ENCODE measurements around the gene LRRC2.
"Not testable (repeated sequence)": the region's sequence is repeated elsewhere in the genome, so short reads cannot be mapped to it uniquely, and the experiment has no call there.

The LRRC2 gene

DNA sequence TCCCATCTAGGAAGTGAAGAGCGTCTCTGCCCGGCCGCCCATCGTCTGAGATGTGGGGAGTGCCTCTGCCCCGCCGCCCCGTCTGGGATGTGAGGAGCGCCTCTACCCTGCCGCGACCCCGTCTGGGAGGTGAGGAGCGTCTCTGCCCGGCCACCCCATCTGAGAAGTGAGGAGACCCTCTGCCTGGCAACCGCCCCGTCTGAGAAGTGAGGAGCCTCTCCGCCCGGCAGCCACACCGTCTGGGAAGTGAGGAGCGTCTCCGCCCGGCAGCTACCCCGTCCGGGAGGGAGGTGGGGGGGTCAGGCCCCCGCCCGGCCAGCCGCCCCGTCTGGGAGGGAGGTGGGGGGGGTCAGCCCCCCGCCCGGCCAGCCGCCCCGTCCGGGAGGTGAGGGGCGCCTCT lies 71.6 kb downstream of the LRRC2 start:
- not testable (repeated sequence) for DNase-seq

DNA sequence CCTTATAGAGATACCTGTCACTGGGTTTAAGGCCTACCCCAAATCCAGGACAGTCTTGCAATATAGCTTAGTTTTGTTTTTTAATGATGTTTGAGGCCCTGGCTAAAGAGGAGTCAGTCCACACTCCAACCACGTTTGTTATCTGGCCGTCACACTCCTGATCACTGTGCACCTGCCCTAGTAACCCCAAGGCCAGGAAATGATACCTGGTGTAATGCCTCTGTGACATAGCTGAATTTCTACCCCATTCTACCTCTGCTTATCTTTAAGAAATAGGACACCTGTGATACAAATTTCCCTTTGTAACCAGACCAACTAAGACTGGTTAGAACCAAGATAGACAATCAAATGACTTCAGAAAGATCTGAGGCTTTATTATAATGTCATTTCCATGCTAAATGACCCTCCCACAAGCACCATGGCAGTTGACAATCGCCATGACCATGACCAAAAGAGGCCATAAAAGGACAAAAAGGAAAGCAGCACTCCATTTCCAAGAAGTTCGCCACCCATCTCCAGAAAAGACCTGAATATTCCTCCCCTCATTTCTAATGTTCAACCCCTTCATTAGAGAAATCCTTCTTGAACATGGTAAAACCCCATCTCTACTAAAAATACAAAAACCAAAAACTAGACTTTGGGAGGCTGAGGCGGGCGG lies 73.1 kb downstream of the LRRC2 start:
- no peak for DNase-seq

DNA sequence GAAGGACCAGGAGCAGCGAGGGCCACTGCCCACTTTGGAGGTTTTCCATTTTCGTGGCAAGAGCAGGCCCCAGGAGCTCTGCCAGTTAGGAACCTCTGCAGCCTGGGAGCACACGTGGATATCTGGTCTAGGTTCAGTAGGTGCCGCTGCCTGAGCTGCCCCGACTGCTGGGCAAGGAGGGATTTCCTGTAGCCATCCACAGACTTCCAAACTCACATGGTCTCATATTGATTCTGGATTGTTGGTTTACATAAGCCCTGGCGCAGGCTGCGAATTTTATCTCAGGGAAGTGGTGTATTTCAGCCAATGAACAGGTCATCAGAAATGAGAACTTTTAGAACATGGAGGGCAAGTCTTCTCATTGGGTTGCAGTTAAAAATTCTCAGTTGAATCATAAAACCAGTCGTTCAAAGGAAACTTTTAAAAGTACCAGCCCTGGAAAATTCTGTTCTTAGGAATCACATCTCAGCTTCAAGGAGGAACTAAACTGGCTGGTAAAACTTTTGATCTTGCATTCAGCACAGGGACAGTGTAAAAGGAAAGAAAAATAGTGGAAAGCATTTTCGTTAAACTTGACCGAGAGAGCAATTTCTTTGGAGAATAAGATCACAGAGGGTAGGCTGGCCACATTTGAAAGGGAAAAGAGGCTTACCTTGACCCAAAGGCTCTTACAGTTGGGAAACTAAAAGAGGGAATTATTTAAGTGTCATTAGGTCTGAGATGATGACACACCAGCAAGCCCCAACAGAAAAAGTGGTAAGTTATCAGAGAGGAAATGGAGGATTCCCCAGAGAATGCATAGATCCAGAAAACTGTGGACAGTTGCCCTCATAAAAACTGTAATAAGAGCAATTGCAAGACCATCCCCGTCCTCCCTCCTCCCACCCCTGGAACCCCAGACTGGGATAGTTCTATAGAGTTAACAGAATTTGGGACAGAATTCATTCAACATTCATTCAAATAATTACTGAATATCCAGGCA lies 74.7 kb downstream of the LRRC2 start:
- DNase-seq, result no peak

DNA sequence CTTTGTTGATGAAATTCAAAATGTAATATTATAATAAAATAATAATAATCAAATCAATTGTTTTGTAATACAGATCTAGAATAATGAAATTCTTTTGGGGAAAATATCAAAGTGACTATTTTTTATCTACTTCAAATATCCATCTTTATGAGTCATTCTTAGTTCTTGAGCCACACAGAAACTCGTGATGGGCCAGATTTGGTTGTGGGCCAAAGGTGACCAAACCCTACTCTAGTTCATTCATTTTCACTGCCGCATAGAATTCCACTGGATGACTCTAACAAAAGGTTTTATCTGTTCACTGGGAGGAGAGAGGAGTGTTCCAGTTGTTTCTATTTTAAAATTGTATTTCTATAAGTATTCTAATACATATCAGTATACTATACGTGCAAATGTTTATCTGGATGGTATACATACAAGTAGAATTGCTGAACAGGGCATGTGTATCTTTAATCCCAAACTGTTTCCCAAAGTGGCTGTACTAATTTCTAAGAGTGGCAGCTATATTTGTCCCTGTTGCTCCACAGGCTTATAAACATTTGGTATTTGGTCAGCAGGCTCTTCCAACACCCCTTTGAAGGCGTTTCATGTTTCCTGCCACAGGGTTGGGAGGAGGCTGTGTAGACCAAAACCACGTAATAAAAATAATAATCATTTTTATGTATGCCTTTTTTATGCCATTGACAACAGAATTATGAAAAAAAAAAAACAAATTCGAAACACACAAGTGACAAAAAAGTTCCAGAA lies 75.6 kb downstream of the LRRC2 start:
- DNase-seq, result no peak

DNA sequence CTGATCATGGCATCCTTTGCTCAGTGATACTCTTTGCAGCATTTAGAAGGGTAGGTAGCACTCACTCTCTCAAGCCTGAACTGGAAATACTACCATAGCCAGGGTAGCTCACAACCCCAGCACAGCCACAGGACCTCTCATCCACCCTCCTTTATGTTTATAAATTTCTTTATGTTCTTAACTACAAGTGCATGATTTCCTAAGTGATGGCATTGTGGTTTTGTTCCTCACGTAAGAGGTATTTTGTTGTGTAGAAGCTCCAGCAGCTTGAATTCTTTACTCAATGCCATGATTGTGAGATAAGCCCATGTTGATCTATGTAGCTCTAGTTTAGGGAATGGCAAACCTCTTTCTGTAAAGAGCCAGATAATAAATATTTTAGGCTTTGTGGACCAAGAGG lies 76.2 kb downstream of the LRRC2 start:
- DNase-seq, result no peak

DNA sequence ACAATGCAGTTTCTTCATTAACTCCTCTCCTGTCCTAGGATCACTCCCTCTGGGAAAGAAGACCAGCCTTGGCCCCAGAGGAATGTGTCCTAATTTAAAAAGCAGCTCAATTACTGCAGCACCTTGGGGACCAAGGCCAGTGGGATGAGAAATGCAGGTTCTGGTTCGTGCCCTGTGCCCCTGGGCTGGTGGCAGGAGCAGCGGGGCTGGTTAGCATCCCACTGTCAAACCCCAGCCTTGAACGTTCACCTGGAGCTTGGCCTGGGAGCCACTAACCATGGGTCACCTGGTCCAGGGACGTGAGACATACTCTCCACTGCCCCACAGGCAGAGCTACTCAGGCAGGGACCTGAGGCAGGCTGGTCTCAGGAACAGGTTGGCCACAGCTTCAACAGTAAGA lies 76.7 kb downstream of the LRRC2 start:
- no peak for DNase-seq

DNA sequence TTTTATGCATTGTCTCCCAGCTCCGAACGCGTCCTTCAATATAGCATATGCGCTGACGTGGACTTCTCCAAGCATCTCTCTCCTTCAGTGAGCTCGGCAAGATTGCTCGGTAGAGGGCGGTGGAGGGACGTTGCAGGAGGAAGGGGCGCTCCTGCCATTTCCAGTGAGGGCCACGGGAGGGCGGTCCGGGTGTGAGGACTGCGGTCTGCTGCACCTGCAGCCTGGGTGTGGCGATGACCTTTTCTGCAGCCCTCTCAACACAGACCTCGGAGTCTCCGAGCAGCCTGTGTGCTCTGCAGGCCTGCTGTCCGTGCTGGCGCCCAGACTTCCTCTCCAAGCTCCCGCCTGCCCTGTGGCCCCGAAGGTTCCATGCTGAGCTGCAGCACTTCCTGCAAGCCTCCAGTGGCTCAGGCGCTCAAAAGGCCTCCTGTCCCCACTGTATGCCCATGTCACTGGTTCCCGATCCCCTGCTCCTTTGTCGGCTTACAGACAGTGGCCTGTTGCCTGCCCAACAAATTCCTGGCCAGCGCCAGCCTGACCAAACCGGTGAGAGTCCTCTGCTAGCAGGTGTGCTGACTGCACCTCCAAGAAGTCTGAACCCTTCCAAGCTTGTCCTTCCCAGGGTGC lies 77.3 kb downstream of the LRRC2 start:
- DNase-seq, result peak; percentile 82

DNA sequence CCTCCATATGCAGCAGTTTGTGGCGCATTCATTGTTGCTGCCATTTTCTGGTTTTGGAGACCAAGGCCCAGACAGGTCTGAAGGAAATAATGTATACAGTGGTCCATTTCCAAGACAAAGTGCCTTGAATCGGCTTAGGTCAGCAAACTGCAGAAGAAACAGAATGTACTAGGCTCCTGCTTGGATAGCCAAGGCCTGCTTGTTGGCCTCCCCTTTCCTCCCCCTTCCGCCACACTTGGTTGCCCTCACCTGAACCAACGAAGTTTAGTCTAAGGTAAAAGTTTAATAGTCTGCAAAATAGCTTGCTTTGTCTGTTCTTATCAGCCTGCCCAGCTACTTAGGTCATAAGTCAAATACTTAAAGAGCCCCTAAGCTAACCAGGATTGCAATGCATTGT lies 80.3 kb downstream of the LRRC2 start:
- no peak for DNase-seq

DNA sequence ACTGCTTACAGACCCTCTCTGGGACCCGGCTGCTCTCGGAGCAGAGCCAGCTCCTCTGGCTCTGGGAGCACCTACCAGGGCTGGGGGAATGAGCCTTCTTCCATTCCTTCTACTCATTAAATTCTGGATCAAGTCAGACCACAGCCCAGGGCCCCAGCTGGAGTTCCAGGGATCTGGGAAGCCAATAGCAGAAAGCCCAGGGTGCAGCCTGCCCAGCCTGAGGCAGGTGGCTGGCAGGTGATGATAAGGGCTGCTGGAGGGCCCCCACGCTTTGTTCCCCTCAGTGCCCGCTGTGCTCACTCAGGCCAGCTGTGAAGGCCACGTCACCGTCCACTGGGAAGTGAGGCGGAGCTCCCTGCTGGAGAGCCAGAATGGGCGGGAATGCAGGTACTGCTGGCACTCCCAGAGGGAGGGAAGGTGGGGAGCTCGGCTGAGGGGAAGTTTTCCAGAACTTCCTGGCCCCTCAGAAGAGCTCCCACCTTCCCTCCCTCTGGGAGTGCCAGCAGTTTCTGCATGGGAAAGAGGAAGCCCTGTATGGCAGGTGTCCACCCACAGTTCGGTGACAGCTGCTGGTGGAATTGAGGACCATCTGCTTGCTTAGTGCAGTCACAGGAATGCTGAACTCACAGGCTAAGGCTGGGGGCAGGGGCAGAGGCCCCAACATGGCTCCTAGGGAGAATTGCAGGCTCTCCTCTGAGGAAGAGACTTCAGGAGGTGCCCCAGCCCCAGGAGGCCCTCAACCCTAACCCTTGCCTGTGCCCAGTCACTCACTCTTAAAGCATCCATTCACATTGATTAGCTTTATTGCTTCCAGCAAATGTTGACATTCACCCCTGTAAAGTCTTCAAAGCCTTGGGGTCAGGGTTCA lies 81.0 kb downstream of the LRRC2 start:
- peak; percentile 84 for DNase-seq

DNA sequence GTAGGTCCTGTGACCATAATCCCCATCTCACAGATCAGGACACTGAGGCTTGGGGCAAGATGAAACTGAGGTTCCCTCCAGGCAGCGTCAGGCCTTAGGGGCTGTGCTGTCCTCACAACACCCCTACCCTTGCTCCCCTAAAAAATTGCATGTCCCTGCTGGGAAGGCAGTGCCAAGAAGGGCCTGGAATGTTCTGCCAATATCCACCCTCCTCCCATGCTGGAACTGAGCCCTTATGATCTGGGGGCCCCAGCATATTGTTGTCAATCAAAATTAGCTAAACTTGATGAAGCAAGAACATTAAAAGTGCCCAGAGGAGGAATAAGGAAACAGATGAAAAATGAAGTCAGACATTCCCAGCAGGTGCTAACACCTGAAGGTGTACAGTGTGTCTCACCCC lies 81.7 kb downstream of the LRRC2 start:
- no peak for DNase-seq

DNA sequence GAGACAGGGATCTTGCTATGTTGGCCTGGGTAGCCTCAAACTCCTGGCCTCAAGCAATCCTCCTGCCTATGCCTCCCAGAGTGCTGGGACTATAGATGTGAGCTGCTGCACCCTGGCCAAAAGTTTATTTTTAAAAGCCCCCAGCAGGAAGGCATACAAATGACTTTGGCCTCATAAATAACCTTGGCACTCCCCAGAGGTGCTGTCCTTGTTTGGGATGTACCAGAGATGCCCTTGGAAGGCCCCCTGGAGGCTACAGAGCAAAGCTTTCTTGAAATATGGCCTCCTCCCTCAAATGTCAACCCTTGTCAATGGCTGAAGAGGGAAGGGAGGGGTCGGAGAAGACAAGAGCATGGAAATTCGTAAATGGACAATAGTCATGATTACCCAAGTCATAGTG lies 82.3 kb downstream of the LRRC2 start:
- DNase-seq, result no peak

DNA sequence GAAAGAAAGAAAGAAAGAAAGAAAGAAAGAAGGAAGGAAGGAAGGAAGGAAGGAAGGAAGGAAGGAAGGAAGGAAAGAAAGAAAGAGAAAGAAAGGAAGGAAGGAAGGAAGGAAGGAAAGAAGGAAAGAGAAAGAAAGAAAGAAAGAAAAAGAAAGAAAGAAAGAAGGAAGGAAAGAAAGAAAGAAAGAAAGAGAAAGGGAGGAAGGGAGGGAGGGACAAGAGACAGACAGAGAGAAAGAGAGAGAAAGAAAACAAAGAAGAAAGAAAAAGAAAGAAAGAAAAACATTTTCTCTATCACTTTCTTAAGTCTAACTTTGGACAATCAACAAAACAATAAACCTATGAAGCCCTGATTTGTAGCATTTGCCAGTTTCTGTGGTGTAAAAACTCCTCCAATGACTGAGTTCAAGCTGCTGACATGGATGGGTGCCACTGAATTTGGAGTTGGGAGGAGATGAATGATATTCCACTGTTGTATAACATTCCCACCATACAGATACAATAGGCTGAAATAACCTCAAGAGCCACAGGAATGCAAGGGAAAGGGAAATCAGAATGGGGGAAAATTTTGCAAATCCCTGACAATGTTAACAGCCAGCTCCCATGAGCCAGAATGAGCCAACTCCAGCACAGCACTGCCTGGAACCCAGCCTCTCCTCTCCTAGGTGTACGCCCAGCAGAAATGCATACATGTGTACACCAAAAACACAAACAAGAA lies 83.3 kb downstream of the LRRC2 start:
- DNase-seq, result no peak

DNA sequence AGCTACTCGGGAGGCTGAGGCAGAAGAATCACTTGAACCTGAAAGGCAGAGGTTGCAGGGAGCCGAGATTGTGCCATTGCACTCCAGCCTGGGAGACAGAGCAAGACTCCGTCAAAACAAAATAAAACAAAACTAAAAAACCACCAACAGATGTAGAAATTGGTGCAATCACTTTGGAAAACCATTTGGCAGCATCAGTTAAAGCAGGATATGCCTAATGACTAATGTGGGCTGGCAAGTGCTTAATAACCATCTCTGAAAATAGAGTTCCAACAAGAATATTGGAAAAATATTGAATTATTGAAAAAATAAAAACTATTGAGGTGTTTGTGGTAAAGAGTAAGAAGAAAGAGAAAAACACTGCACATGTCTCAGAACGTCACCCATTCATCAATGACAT lies 84.5 kb downstream of the LRRC2 start:
- no peak for DNase-seq

DNA sequence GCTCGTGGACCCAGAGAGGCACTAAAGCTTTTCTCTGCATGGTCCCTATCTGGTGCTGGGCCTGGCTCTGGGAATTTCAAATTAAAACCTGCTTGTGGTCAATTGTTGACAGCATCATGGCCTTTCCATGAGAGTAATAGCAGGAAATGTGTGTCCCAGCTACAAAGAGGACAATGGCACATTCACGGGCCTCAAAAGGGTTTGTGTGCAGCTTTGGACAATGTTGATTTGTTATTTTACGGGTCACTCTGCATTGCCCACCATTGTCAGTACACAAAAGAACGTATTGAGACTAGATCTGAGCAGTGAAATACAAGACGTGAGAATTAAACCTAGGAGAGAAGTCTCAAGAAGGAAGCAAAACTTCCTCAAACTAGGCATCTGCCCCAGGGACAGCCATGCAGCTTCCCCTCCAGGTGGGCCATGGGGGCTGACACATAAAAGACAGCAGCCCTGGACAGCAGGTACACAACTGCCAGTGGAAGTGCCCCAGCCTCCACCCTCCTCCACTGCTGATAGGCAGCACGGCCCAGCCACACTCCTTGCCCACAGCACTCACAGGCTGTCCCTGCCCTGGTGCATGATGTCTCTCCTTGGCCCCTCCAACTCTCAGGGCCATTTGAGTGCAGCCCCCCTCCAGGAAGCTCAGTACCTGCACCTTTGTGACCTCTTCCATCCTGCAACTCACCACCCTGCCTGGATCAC lies 85.5 kb downstream of the LRRC2 start:
- DNase-seq, result no peak

DNA sequence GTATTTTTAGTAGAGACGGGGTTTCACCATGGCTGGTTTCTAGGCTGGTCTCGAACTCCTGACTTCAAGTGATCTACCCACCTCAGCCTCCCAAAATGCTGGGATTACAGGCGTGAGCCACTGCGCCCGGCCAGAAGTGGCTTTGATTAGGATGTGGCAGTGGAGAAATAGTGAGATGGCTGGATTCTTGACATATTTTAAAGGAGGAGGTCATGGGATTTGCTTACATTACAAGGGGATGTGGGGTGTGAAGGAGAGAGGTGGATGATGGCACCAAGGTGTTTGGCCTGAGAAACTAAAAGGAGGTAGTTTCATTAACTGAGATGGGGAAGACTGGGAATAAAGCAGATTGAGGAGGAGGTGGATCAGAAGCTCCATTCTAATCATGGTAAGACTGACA lies 86.4 kb downstream of the LRRC2 start:
- DNase-seq, result no peak

DNA sequence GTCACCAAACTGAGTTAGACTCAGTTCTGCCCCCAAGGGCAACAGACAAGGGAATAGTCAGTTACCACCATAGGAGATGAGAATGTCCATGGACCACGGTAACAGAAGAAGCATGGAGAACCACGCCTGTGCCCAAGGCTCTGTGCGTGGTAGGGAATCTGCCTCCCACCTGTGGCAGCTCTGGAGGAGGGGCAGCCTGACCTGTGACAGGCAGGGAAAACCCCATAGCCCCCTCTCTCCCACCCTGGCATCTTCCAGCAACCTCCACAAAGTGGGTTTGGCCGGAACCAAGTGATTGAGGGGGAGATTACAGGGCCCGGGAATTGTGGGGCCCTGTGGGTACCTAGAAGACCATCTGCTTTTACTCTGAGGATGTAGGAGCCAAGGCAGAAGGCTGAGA lies 87.1 kb downstream of the LRRC2 start:
- no peak for DNase-seq

DNA sequence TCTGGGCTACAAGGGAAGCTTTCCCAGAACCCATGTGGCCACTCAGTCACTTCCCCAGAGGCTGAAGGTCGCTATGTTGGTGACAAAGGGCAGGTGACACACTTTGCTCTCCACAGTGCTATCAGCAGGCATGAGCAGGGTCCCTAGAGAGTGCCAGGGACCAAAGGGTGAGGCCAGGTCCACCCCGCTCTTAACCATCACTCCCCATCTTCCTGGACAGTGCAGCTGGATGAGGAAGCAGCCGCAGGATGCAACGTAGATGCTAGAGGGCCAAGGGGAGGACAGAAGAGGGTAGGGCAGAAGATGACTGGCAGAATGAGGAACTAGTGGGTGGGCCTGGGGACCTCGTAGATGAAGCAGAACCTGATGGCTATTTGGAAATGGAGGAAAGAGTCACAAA lies 87.8 kb downstream of the LRRC2 start:
- no peak for DNase-seq

DNA sequence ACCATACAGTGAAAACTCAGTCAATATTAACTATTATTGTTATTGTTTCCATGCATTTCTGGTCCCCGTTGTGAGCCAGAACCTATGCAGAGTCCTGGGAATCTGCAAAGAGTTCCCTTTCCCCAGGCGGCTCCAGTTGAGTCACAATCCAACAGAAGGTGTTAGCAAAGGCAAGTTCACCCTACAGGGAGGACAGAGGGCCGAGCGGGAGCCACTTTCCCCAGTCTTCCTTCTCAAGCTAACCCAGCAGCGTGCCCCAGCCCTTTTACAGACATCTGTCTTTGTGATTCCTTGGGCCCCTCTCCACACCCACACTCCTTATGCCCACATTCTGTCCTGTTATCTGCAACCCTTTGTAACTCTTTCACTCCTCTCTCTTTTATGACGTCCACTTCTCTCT lies 88.3 kb downstream of the LRRC2 start:
- DNase-seq, result no peak

DNA sequence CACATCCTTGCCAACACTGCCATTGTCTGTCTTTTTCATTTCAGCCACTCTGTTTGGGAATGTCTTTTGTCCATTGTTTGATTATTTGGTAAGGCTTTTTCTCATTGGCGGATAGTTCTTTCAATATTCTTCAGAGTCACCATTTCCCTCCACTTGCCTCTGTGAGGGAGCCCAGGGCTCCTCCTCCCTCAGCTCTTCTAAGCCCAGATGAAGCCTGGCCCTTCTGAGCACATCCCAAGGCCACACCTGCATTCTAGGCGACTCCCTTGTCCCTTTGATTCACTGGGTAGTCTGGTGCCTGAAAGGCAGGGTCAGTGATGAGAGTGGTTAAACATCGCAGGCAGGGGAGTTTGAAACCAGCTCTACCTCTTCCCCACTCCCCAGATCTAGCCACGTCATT lies 89.0 kb downstream of the LRRC2 start:
- no peak for DNase-seq

DNA sequence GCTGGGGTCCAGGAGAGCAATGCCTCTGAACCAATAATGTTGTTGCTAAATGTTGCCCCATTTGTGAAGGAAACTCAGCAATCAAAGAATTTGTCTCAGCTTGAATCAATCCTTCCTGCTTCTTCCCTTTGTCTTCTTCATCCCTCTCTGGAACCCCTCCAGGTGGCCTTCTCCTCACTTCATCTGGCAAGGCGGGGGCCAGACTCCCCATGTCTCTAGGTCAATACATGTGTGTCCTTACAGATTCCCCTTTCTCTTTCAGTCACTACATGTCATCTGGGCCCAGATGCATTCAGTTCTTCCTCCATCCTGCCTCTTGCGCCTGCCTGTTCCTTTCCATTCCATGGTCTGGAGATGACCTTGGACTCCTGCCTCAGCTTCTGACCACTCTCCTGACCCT lies 93.4 kb downstream of the LRRC2 start:
- DNase-seq, result no peak

DNA sequence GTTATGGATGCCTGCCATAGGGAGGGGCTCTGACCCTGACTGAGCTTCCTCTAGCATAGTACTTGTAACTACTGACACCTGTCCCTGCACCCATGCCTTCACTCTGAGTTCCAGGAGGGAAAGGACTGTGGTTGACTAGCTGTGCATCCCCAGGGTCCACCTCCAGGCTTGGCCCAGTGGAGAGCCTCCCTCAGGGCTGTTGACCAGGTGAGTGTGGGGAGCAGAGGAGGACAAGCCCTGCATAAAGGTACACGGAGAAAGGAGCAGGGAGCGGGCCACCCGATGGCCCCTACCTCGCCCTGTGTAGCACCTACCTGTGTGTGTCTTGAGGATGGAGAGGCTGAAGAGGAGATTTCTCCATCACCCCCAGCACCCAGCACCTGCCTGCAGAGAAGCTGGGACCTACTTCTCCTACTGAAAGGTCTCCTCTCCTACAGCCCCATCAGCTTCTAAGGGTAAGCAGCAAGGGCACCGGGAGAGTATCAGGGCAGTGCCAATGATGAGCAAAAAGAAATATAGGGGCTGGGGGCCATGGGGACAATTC lies 94.7 kb downstream of the LRRC2 start:
- DNase-seq, result no peak
